ENCODE results near the gene CLDN9.

CLDN9 gene

GRCh38 chr16:3017794-3018506 is 5.2 kb downstream of the CLDN9 start, which contains the start of gene CLDN6:
CLDN6 (minus strand) TSS chr16:3018183; CDS start chr16:3016021, 2,162 bp downstream.
- Histone ChIP-seq H3K36me3 (ENCODE audit: control insufficient read depth, low read length) (no peaks in the 10 kb centered on the region), H3K79me2 (ENCODE audit: control insufficient read depth, low read length) (no peaks in the 10 kb centered on the region), H3K4me3 (ENCODE audit: low read length) (no peak within 1 kb of the TSS), H3K9me3 (ENCODE audit: control insufficient read depth, insufficient read depth, low read length) (no peaks in the 10 kb centered on the region), H3K9me2 (replicated peaks; ENCODE audit: control insufficient read depth, low read length) (no peaks in the 10 kb centered on the region), H3K4me1 (ENCODE audit: control insufficient read depth, low read length) (peaks cover 29% of the 10 kb centered on the region), H3K27ac (ENCODE audit: low read depth, low read length) (no peak within 1 kb of the TSS), H3K27me3 (ENCODE audit: control insufficient read depth, low read length) (no peaks in the 10 kb centered on the region), H4K20me1 (ENCODE audit: control insufficient read depth, insufficient read depth, low read depth, low read length) (no peaks in the 10 kb centered on the region), H3F3A (ENCODE audit: control insufficient read depth, insufficient read depth) (peaks cover 11% of the 10 kb centered on the region; the same call in 1 of the 2 replicates), H3K4me2 (ENCODE audit: low read length) (no peak within 1 kb of the TSS)
- TF ChIP-seq CTCF (IDR thresholded peaks at IDR 0.05; ENCODE audit: low read depth, low read length, poor library complexity, severe bottlenecking) (peak; percentile 58), EZH2phosphoT487 (IDR thresholded peaks at IDR 0.05; ENCODE audit: borderline replicate concordance, low read length) (no peak)

DNA sequence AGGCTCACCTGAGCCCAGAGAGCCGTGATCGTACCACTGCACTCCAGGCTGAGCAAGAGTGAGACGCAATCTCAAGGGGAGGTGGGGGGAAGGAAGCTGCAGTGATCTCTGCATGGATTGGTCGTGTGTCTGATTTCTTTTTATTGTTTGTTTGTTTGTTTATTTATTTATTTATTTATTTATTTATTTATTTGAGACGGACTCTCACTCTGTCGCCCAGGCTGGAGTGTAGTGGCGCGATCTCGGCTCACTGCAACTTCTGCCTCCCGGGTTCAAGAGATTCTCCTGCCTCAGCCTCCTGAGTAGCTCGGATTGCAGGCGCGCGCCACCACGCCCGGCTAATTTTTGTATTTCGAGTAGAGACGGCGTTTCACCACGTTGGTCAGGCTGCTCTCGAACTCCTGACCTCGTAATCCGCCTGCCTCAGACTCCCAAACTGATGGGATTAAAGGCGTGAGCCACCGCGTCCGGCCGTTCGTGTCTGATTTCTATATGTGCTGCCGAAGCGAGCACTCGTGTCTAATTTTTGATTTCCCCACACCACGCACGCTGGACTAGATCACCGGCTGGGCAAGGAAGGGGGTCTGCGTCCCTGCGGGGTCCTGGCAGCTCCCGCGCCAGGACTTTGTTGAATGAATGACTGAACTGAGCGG is 7.0 kb downstream of the CLDN9 start:
- Histone ChIP-seq H3K9me2 (replicated peaks; ENCODE audit: control insufficient read depth, low read length) (no peaks in the 10 kb centered on the region), H3K79me2 (ENCODE audit: control insufficient read depth, low read length) (no peaks in the 10 kb centered on the region), H3K27ac (ENCODE audit: low read depth, low read length) (no peak overlapping the region), H3K9me3 (ENCODE audit: control insufficient read depth, insufficient read depth, low read length) (no peaks in the 10 kb centered on the region), H3K36me3 (ENCODE audit: control insufficient read depth, low read length) (no peaks in the 10 kb centered on the region), H4K20me1 (ENCODE audit: control insufficient read depth, insufficient read depth, low read depth, low read length) (no peaks in the 10 kb centered on the region), H3K4me3 (ENCODE audit: low read length) (peak overlapping the region; percentile 68), H3K4me1 (ENCODE audit: control insufficient read depth, low read length) (peaks cover 36% of the 10 kb centered on the region), H3K27me3 (ENCODE audit: control insufficient read depth, low read length) (no peaks in the 10 kb centered on the region), H3K4me2 (ENCODE audit: low read length) (peak overlapping the region; percentile 89), H3F3A (ENCODE audit: control insufficient read depth, insufficient read depth) (peaks cover 11% of the 10 kb centered on the region; the same call in 1 of the 2 replicates)
- TF ChIP-seq EZH2phosphoT487 (IDR thresholded peaks at IDR 0.05; ENCODE audit: borderline replicate concordance, low read length): no peak
- no peak for TF ChIP-seq CTCF (IDR thresholded peaks at IDR 0.05; ENCODE audit: low read depth, low read length, poor library complexity, severe bottlenecking)

GRCh38 chr16:3020247-3020603 is 7.5 kb downstream of the CLDN9 start, which contains the start of gene TNFRSF12A:
TNFRSF12A (plus strand) TSS chr16:3020368; CDS start chr16:3020398, 30 bp downstream.
- no peaks in the 10 kb centered on the region for H3K9me3 ChIP-seq (ENCODE audit: control insufficient read depth, insufficient read depth, low read length)
- H3K4me1 ChIP-seq (ENCODE audit: control insufficient read depth, low read length): peaks cover 36% of the 10 kb centered on the region
- H3K27ac ChIP-seq (ENCODE audit: low read depth, low read length): no peak within 1 kb of the TSS
- H4K20me1 ChIP-seq (ENCODE audit: control insufficient read depth, insufficient read depth, low read depth, low read length): no peaks in the 10 kb centered on the region
- H3K4me2 ChIP-seq (ENCODE audit: low read length): peak within 1 kb of the TSS; percentile 89
- H3K27me3 ChIP-seq (ENCODE audit: control insufficient read depth, low read length): no peaks in the 10 kb centered on the region
- H3F3A ChIP-seq (ENCODE audit: control insufficient read depth, insufficient read depth): peaks cover 11% of the 10 kb centered on the region; the same call in 1 of the 2 replicates
- H3K36me3 ChIP-seq (ENCODE audit: control insufficient read depth, low read length): no peaks in the 10 kb centered on the region
- TF ChIP-seq EZH2phosphoT487 (IDR thresholded peaks at IDR 0.05; ENCODE audit: borderline replicate concordance, low read length): no peak
- TF ChIP-seq CTCF (IDR thresholded peaks at IDR 0.05; ENCODE audit: low read depth, low read length, poor library complexity, severe bottlenecking): peak; percentile 32
- H3K79me2 ChIP-seq (ENCODE audit: control insufficient read depth, low read length): peaks cover 3% of the 10 kb centered on the region
- H3K9me2 ChIP-seq (replicated peaks; ENCODE audit: control insufficient read depth, low read length): no peaks in the 10 kb centered on the region
- H3K4me3 ChIP-seq (ENCODE audit: low read length): peak within 1 kb of the TSS; percentile 68
